Hepatocyte (in vitro differentiated cells): ENCODE data around the gene PCSK6. TPM values are rescaled to one million over a fixed set of nuclear protein-coding genes. Genes with fewer than 3 reads are reported as not detected.

Experiments
- DNase-seq: peaks from one replicate; pipeline ENCODE4 v3.0.0-alpha.2; 2016; ENCODE audit warnings: low spot score
- H2AFZ ChIP-seq: fragments of 200-600 bp; sonication (generic); 2 replicates; pipeline ENCODE4 v1.6.0; 2016; ENCODE audit warnings: antibody characterized with exemption, mild to moderate bottlenecking
- H3K27ac ChIP-seq: fragments of 200-600 bp; sonication (generic); 2 replicates; pipeline ENCODE4 v1.5.1; 2016; ENCODE audit warnings: mild to moderate bottlenecking
- H3K27me3 ChIP-seq: fragments of 200-600 bp; sonication (generic); 2 replicates; pipeline ENCODE4 v1.6.1; 2016
- H3K36me3 ChIP-seq: fragments of 200-600 bp; sonication (generic); replicated peaks from 2 replicates; pipeline ENCODE4 v1.5.1; 2016; ENCODE audit warnings: low read depth; ENCODE audit not compliant: insufficient read depth
- H3K4me1 ChIP-seq: fragments of 200-600 bp; sonication (generic); 2 replicates; pipeline ENCODE4 v1.5.1; 2016; ENCODE audit warnings: mild to moderate bottlenecking, moderate library complexity; ENCODE audit not compliant: insufficient read depth
- H3K4me2 ChIP-seq: fragments of 200-600 bp; sonication (generic); 2 replicates; pipeline ENCODE4 v1.6.0; 2016
- H3K4me3 ChIP-seq: fragments of 200-600 bp; sonication (generic); 2 replicates; pipeline ENCODE4 v1.5.1; 2016; ENCODE audit warnings: mild to moderate bottlenecking
- H3K79me2 ChIP-seq: fragments of 200-600 bp; sonication (generic); 2 replicates; pipeline ENCODE4 v1.6.0; 2017; ENCODE audit warnings: mild to moderate bottlenecking
- H3K9me2 ChIP-seq: fragments of 200-600 bp; sonication (generic); replicated peaks from 2 replicates; pipeline ENCODE4 v1.6.0; 2017; ENCODE audit warnings: mild to moderate bottlenecking; ENCODE audit not compliant: insufficient read depth
- H3K9me3 ChIP-seq: fragments of 200-600 bp; sonication (generic); 2 replicates; pipeline ENCODE4 v1.5.1; 2016; ENCODE audit warnings: low read depth, mild to moderate bottlenecking
- H4K20me1 ChIP-seq: fragments of 200-600 bp; sonication (generic); 2 replicates; pipeline ENCODE4 v1.6.0; 2016; ENCODE audit warnings: mild to moderate bottlenecking; ENCODE audit not compliant: insufficient read depth, poor library complexity, severe bottlenecking
- CTCF ChIP-seq: fragments of 200-600 bp; sonication (generic); IDR thresholded peaks from 2 replicates; pipeline ENCODE4 v1.5.1; 2016; ENCODE audit warnings: antibody characterized with exemption, mild to moderate bottlenecking; ENCODE audit not compliant: poor library complexity
- EZH2 ChIP-seq: fragments of 200-600 bp; sonication (generic); IDR thresholded peaks from 2 replicates; pipeline ENCODE4 v1.6.1; 2016; ENCODE audit warnings: antibody characterized with exemption, mild to moderate bottlenecking, borderline replicate concordance
- EZH2phosphoT487 ChIP-seq: fragments of 200-600 bp; sonication (generic); IDR thresholded peaks from one replicate; pipeline ENCODE4 v1.6.1; 2018; ENCODE audit warnings: antibody characterized with exemption, mild to moderate bottlenecking, low read depth, moderate library complexity; ENCODE audit not compliant: unreplicated experiment, severe bottlenecking
- WGBS: methylation state at CpG from one replicate; pipeline ENCODE4 v1.1.6; 2016; ENCODE audit warnings: low lambda C conversion rate; ENCODE audit errors: missing lambda C conversion rate; 5-methylcytosine and 5-hydroxymethylcytosine counted together
- polyA plus RNA-seq: library from polyadenylated mRNA; unstranded; fragments of >200 nt; fragmentation: Nextera tagmentation; extraction: Ambion mirVana; gene quantifications from 2 replicates; pipeline ENCODE4 v1.2.1, GENCODE V29; 2016
- total RNA-seq: library from RNA; depleted of rRNA; stranded (reverse); fragments of >200 nt; gene quantifications from 2 replicates; pipeline ENCODE4 v1.2.3, GENCODE V29; 2014

The PCSK6 gene
- total and polyA plus RNA-seq, 2 experiments from 2014 or later: 31.7 to 40.5 TPM

- H3K79me2 ChIP-seq: no peaks in the 10 kb centered on the region
- H3K4me1 ChIP-seq: peaks cover 2% of the 10 kb centered on the region
- H3K27ac ChIP-seq: no peak overlapping the region
- no peaks in the 10 kb centered on the region for H3K9me3 ChIP-seq
- no peaks in the 10 kb centered on the region for H3K9me2 ChIP-seq
- H2AFZ ChIP-seq: no peak overlapping the region
- DNase-seq: no peak
- WGBS: 47% methylated on average over 3 of the region's 3 CpGs
- no peak overlapping the region for H3K4me3 ChIP-seq
- H3K27me3 ChIP-seq: no peaks in the 10 kb centered on the region
- no peaks in the 10 kb centered on the region for H4K20me1 ChIP-seq
- TF ChIP-seq EZH2phosphoT487: no peak
- TF ChIP-seq CTCF: no peak
- no peak for TF ChIP-seq EZH2
- no peak overlapping the region for H3K4me2 ChIP-seq
- no peaks in the 10 kb centered on the region for H3K36me3 ChIP-seq
Observed at GRCh38 chr15:101432982-101433381, 56.5 kb downstream of the PCSK6 start.

GRCh38 chr15:101431748-101432147, 57.8 kb downstream of the PCSK6 start:
- Histone ChIP-seq H2AFZ (no peak overlapping the region), H3K36me3 (no peaks in the 10 kb centered on the region), H3K4me1 (no peaks in the 10 kb centered on the region), H3K4me2 (no peak overlapping the region), H3K27ac (no peak overlapping the region), H3K9me2 (no peaks in the 10 kb centered on the region), H3K9me3 (no peaks in the 10 kb centered on the region), H3K4me3 (no peak overlapping the region), H3K27me3 (no peaks in the 10 kb centered on the region), H4K20me1 (no peaks in the 10 kb centered on the region), H3K79me2 (no peaks in the 10 kb centered on the region)
- TF ChIP-seq EZH2phosphoT487: no peak
- no peak for TF ChIP-seq CTCF
- TF ChIP-seq EZH2: no peak
- no peak for DNase-seq
- WGBS: 92% methylated on average over 6 of the region's 6 CpGs

- Histone ChIP-seq H3K27ac (no peak overlapping the region), H3K4me3 (no peak overlapping the region), H3K4me2 (no peak overlapping the region), H2AFZ (no peak overlapping the region), H3K9me2 (no peaks in the 10 kb centered on the region), H3K9me3 (no peaks in the 10 kb centered on the region), H3K4me1 (no peaks in the 10 kb centered on the region), H3K36me3 (no peaks in the 10 kb centered on the region), H3K27me3 (no peaks in the 10 kb centered on the region), H3K79me2 (no peaks in the 10 kb centered on the region), H4K20me1 (no peaks in the 10 kb centered on the region)
- no peak for TF ChIP-seq CTCF
- TF ChIP-seq EZH2: no peak
- TF ChIP-seq EZH2phosphoT487: no peak
- no peak for DNase-seq
- WGBS: 84% methylated on average over 15 of the region's 15 CpGs
Observed at GRCh38 chr15:101431301-101431700, 58.2 kb downstream of the PCSK6 start.

- no peak overlapping the region for H3K27ac ChIP-seq
- no peak overlapping the region for H3K4me2 ChIP-seq
- H4K20me1 ChIP-seq: no peaks in the 10 kb centered on the region
- H3K4me3 ChIP-seq: no peak overlapping the region
- H3K36me3 ChIP-seq: no peaks in the 10 kb centered on the region
- DNase-seq: no peak
- no peaks in the 10 kb centered on the region for H3K9me2 ChIP-seq
- no peak for TF ChIP-seq CTCF
- TF ChIP-seq EZH2: no peak
- TF ChIP-seq EZH2phosphoT487: no peak
- H3K79me2 ChIP-seq: no peaks in the 10 kb centered on the region
- 86% methylated on average over 18 of the region's 18 CpGs for WGBS
- no peaks in the 10 kb centered on the region for H3K27me3 ChIP-seq
- H2AFZ ChIP-seq: no peak overlapping the region
- H3K9me3 ChIP-seq: no peaks in the 10 kb centered on the region
- H3K4me1 ChIP-seq: no peaks in the 10 kb centered on the region
Observed at GRCh38 chr15:101429646-101430045, 59.9 kb downstream of the PCSK6 start.
